Measurements from ENCODE around the gene STPG3. TPM values are rescaled to one million over a fixed set of nuclear protein-coding genes. Genes with fewer than 3 reads are reported as not detected.

STPG3 gene
- total and polyA plus RNA-seq, 2 of the 13 experiments (the other 11 are each of a cell fraction or from before 2014, with no cell fraction given) = not detected

DNA sequence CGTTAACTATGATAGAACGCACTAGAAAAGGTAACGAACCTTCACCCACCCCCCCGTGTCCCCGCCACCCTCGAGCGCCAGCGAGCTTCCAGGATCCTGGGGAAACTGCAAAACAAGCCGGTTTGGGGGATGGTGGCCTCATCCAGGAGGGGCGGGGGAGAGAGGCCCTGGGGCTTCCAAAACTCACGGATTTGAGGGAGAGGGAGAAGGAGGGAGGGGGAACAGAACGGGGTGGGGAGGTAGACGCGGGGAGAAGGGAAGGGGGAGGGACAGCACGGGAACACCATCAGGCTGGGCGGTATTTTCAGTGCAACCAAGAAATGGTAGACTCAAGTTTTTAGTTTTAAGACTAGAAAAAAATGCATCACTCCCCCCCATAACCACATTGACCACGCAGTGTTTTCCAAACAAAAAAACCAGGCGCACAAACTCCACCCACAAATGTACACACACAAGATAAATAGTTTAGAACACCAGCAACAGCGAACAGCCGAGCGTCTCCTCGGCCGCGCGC is 49.5 kb downstream of the STPG3 start (continued):
- TF ChIP-seq, protein P1, sequence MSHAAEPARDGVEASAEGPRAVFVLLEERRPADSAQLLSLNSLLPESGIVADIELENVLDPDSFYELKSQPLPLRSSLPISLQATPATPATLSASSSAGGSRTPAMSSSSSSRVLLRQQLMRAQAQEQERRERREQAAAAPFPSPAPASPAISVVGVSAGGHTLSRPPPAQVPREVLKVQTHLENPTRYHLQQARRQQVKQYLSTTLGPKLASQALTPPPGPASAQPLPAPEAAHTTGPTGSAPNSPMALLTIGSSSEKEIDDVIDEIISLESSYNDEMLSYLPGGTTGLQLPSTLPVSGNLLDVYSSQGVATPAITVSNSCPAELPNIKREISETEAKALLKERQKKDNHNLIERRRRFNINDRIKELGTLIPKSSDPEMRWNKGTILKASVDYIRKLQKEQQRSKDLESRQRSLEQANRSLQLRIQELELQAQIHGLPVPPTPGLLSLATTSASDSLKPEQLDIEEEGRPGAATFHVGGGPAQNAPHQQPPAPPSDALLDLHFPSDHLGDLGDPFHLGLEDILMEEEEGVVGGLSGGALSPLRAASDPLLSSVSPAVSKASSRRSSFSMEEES (CRISPR knock-in tag; IDR thresholded peaks at IDR 0.05) = no peak
- TF ChIP-seq PHF20 (CRISPR knock-in tag; IDR thresholded peaks at IDR 0.05) (no peak), ZNF205 (CRISPR knock-in tag; IDR thresholded peaks at IDR 0.05) (no peak), ZMAT3 (CRISPR knock-in tag; conservative IDR thresholded peaks at IDR 0.05) (no peak), TGIF2 (CRISPR knock-in tag; IDR thresholded peaks at IDR 0.05) (peak; percentile 22; the same call in 1 of the 2 replicates), MATR3 (CRISPR knock-in tag; IDR thresholded peaks at IDR 0.05) (no peak), SOX5 (CRISPR knock-in tag; IDR thresholded peaks at IDR 0.05; ENCODE audit: borderline replicate concordance) (peak; percentile 41; the same call in 1 of the 2 replicates), TAF15 (IDR thresholded peaks at IDR 0.05; ENCODE audit: low read depth, low read length, poor library complexity, severe bottlenecking) (no peak), YEATS2 (CRISPR knock-in tag; IDR thresholded peaks at IDR 0.05; ENCODE audit: borderline replicate concordance) (no peak), FOXP1 (IDR thresholded peaks at IDR 0.05) (no peak), FOXP1 (CRISPR knock-in tag; IDR thresholded peaks at IDR 0.05) (peak; percentile 62), SAP130 (CRISPR knock-in tag; IDR thresholded peaks at IDR 0.05; ENCODE audit: low read depth) (peak; percentile 59; the same call in 1 of the 2 replicates), ZNF292 (CRISPR knock-in tag; IDR thresholded peaks at IDR 0.05; ENCODE audit: borderline replicate concordance, low read depth) (no peak), SOX13 (IDR thresholded peaks at IDR 0.05) (no peak), SOX13 (CRISPR knock-in tag; conservative IDR thresholded peaks at IDR 0.05 in 1 of 2, IDR thresholded peaks at IDR 0.05 in 1 of 2) (peak in 1 of 2 experiments; percentile 62; a peak in 2 of 4 replicates), NFATC3 (CRISPR knock-in tag; IDR thresholded peaks at IDR 0.05) (no peak)
- TF ChIP-seq, protein P2, sequence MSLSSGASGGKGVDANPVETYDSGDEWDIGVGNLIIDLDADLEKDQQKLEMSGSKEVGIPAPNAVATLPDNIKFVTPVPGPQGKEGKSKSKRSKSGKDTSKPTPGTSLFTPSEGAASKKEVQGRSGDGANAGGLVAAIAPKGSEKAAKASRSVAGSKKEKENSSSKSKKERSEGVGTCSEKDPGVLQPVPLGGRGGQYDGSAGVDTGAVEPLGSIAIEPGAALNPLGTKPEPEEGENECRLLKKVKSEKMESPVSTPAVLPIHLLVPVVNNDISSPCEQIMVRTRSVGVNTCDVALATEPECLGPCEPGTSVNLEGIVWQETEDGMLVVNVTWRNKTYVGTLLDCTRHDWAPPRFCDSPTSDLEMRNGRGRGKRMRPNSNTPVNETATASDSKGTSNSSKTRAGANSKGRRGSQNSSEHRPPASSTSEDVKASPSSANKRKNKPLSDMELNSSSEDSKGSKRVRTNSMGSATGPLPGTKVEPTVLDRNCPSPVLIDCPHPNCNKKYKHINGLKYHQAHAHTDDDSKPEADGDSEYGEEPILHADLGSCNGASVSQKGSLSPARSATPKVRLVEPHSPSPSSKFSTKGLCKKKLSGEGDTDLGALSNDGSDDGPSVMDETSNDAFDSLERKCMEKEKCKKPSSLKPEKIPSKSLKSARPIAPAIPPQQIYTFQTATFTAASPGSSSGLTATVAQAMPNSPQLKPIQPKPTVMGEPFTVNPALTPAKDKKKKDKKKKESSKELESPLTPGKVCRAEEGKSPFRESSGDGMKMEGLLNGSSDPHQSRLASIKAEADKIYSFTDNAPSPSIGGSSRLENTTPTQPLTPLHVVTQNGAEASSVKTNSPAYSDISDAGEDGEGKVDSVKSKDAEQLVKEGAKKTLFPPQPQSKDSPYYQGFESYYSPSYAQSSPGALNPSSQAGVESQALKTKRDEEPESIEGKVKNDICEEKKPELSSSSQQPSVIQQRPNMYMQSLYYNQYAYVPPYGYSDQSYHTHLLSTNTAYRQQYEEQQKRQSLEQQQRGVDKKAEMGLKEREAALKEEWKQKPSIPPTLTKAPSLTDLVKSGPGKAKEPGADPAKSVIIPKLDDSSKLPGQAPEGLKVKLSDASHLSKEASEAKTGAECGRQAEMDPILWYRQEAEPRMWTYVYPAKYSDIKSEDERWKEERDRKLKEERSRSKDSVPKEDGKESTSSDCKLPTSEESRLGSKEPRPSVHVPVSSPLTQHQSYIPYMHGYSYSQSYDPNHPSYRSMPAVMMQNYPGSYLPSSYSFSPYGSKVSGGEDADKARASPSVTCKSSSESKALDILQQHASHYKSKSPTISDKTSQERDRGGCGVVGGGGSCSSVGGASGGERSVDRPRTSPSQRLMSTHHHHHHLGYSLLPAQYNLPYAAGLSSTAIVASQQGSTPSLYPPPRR (CRISPR knock-in tag; IDR thresholded peaks at IDR 0.05; ENCODE audit: borderline replicate concordance) = no peak
- TF ChIP-seq, protein P3, sequence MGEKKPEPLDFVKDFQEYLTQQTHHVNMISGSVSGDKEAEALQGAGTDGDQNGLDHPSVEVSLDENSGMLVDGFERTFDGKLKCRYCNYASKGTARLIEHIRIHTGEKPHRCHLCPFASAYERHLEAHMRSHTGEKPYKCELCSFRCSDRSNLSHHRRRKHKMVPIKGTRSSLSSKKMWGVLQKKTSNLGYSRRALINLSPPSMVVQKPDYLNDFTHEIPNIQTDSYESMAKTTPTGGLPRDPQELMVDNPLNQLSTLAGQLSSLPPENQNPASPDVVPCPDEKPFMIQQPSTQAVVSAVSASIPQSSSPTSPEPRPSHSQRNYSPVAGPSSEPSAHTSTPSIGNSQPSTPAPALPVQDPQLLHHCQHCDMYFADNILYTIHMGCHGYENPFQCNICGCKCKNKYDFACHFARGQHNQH (CRISPR knock-in tag; IDR thresholded peaks at IDR 0.05) = 0 out of 2 replicates have a peak, but pooled peaks have one; percentile 4
- TF ChIP-seq, protein P4, sequence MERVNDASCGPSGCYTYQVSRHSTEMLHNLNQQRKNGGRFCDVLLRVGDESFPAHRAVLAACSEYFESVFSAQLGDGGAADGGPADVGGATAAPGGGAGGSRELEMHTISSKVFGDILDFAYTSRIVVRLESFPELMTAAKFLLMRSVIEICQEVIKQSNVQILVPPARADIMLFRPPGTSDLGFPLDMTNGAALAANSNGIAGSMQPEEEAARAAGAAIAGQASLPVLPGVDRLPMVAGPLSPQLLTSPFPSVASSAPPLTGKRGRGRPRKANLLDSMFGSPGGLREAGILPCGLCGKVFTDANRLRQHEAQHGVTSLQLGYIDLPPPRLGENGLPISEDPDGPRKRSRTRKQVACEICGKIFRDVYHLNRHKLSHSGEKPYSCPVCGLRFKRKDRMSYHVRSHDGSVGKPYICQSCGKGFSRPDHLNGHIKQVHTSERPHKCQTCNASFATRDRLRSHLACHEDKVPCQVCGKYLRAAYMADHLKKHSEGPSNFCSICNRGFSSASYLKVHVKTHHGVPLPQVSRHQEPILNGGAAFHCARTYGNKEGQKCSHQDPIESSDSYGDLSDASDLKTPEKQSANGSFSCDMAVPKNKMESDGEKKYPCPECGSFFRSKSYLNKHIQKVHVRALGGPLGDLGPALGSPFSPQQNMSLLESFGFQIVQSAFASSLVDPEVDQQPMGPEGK (CRISPR knock-in tag; IDR thresholded peaks at IDR 0.05) = peak; percentile 35; the same call in 1 of the 2 replicates
- TF ChIP-seq, protein P5, sequence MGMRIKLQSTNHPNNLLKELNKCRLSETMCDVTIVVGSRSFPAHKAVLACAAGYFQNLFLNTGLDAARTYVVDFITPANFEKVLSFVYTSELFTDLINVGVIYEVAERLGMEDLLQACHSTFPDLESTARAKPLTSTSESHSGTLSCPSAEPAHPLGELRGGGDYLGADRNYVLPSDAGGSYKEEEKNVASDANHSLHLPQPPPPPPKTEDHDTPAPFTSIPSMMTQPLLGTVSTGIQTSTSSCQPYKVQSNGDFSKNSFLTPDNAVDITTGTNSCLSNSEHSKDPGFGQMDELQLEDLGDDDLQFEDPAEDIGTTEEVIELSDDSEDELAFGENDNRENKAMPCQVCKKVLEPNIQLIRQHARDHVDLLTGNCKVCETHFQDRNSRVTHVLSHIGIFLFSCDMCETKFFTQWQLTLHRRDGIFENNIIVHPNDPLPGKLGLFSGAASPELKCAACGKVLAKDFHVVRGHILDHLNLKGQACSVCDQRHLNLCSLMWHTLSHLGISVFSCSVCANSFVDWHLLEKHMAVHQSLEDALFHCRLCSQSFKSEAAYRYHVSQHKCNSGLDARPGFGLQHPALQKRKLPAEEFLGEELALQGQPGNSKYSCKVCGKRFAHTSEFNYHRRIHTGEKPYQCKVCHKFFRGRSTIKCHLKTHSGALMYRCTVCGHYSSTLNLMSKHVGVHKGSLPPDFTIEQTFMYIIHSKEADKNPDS (CRISPR knock-in tag; IDR thresholded peaks at IDR 0.05) = no peak

Measured in HepG2 (cell line).